ENCODE measurements around the gene RASAL2.
"Not testable (repeated sequence)": the region's sequence is repeated elsewhere in the genome, so short reads cannot be mapped to it uniquely, and the experiment has no call there.

Gene RASAL2

DNA sequence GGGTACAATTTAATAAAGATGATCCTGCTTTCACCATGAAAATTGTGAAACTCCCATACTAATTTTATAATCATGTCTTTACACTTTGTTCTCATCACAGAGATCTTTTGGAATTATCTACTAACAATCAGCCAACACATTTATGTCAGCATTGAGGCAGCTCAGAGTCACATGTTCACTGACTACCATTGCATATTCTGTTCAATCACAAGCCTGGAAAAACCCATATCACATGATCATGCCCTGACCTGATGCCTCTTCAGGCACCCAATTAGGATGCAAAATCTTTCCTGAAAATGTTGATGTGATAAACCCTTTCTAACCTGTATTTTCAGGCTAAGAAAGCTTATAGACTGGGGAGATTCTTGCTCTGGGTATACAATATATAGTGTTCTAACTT is 21.6 kb upstream of the RASAL2 start:
- no peak for DNase-seq

DNA sequence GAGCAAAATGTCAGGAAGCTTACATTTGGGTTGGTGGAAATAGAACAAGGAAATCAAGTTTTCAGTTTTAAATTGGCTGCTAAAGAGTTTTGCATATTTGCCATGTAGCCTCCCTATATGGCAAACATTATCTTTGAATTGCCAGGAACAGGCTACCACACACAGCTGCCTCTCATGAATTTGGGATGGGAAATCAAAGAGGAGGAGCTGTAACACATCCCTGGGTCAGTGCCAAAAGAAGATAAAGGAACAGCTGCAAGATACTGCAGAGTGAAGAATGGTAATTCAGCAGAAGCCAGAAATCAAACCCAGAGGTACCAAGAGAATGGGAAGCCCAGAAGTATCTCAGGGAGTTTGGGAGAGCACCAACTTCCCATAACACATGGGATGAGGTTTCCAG is 18.6 kb upstream of the RASAL2 start:
- DNase-seq = no peak

DNA sequence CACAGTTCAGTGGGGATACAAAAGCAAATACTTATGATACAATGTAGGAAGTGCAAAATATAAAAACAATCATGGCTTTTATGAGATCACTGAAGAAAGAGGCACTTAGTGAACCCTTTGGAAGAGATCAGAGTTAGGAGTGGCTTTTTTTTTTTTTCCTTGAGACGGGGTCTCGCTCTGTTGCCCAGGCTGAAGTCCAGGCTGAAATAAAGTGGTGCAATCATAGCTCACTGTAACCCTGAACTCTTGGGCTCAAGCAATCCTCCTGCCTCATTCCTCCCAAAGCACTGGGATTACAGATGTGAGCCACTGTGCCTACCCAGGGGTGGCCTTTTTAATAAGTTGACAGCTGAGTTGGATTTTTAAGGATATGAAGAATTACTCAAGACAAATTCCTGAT is 17.3 kb upstream of the RASAL2 start:
- no peak for DNase-seq

DNA sequence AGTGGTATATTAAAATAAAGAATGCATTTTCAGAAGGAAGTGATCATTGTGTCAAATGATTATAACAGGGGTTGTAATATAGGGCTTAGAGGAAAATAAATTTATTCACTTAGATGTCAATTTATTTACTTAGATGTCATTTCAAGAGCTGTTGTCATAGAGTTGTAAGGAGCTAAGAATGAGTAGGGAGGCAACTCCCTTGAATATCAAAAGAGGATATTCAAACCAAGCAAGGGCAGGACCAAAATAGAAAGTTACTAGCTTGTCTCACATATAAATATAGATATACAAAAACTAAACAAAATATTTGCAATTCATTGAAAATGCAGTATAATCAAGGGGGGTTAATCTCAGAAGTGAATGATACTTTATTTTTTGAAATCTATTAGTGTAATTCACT is 16.0 kb upstream of the RASAL2 start:
- no peak for DNase-seq

DNA sequence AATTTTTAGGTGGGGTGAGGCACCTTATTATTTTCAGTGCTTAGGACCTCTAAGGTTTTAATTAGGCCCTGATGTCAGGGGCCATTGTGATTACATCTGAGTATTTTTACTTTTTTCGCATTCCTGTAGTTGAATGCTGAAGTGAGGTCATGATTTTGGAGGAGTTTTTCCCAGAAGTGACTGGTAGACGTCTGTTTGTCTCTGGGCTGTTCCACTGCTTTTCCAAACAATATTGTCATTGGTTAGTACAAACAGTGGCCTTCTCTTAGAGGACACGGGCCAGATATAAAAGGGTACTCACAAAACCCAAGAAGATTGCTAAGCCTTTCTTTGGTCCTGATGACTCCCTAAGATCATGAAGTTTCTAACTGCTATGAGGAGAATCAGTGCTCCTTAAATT is 7.6 kb upstream of the RASAL2 start:
- no peak for DNase-seq

DNA sequence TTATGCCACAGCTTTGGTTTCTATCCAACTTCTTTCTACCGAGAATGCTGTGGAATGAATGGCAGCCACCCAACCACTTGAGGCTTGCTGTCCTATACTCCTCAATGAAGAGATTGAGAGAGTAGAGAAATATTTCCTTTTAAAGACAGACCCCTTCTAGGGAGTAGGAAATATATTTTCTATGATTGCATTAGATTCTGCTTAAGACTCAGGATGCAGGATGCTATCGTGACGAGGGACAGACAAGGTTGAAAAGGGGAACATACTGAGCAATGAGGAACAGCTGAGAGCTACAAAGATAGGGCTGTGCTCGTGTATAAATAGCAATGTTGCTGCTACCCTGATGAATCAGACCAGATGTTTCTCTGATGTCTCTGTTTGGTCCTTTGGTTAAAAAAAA is 7.1 kb upstream of the RASAL2 start:
- no peak for DNase-seq

DNA sequence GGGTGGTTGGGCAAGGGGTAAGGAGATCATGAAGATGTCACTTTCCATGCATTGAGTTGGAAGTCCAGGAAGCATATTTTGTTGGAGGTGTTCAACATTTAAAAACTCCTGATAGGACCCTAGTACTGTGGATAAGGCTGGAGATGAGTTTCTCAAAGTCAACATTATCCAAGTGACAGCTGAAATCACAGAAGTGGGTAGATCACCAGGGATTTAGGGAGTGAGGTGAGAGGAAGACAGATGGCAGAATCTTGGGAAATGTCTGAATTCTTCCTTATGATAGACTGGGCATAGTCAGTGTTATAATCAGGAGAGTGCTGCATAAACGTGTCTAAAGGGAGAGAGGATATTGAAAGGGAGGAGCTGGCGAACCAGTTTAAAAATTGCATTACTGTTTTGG is 5.3 kb upstream of the RASAL2 start:
- DNase-seq = no peak

DNA sequence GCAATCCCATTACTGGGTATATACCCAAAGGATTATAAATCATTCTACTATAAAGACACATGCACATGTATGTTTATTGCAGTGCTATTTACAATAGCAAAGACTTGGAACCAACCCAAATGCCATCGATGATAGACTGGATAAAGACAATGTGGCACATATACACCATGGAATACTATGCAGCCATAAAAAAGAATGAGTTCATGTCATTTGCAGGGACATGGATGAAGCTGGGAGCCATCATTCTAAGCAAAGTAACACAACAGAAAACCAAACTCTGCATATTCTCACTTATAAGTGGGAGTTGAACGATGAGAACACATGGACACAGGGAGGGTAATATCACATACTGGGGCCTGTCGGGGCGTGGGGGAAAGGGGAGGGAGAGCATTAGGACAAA is 2.5 kb upstream of the RASAL2 start:
- DNase-seq = not testable (repeated sequence)

DNA sequence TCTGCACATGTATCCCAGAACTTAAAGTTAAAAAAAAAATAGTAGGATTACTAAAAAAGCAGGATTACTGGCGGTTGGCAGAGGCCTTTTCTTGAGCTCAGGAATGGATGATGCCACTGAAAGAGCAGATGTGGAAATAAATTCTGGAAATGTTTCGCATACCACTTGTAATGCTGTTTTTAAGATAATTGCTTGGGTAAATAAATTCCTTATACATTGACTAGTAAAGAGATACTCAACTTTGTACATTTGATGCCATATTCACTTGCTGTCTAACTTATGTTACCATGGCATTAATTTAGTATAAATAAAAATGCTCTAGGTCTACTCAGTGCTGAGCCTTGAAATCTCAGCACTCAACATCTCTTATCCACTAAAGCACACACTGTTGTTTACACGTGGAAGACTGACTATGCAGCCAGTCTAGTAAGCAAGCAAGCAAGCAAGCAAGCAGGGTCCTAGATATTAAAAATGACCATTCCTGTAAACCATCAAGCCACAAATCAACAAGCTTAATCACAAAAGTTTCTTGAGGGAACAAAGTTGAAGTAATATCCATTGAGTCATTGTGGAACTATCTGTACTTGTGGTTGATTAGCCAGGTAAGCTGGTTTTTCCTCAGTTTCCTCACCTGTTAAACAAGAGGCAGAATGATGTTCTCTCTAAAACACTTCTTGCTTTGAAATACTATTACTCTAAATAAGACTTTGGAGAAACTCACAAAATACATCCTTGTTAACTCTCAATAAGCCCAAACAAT is 1.7 kb upstream of the RASAL2 start:
- no peak for DNase-seq

DNA sequence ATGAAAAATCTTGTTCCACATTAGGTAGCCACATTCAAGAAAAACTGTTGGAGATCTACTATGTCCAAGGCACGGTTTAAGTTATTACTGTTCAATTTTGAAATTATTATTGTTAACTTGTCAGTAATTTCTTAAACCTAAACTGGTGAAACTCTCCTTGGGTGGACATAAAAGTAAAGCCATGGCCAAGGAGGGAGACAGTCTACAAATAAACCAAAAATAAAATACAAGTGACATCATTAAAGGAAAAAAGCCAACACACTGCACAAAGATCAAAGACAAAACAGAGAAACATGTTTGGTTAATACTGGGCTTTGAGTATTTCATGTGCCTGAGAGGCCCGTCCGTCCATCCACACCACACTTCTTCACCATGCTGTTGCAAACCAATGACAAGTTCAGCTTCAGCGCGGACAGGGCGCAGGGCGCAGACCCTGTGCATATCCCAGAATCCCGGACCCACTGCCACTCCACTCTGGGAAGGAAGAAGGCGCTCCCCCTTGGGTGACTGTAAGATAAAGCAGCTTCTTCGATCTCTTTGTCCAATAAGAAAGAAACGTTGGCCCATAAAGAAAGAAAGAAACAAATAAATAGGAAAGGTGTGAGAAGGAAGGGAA is 918 bp upstream of the RASAL2 start:
- DNase-seq = no peak

DNA sequence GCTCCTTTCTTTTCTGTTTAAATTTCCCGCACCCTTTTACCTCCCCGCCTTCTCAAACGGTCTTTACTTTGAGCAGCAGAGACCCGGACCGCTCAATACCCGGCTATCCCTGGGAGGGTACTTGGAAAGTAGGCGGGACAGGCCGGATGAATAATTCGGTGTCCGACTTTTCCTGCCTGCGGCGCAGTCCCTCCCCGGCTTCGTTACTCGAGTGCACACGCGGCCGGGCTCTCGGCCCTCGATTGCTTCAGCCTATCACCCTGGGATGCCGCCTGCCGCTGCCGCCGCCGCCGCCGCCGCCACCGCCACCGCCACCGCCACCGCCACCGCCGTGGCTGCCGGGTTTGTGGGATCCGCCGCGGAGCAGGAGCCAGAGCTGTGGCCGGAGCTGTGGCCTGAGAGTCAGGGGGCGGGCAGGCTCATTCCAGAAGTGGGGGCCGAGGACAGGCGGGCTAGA is 382 bp upstream of the RASAL2 start:
- DNase-seq = peak; percentile 84

DNA sequence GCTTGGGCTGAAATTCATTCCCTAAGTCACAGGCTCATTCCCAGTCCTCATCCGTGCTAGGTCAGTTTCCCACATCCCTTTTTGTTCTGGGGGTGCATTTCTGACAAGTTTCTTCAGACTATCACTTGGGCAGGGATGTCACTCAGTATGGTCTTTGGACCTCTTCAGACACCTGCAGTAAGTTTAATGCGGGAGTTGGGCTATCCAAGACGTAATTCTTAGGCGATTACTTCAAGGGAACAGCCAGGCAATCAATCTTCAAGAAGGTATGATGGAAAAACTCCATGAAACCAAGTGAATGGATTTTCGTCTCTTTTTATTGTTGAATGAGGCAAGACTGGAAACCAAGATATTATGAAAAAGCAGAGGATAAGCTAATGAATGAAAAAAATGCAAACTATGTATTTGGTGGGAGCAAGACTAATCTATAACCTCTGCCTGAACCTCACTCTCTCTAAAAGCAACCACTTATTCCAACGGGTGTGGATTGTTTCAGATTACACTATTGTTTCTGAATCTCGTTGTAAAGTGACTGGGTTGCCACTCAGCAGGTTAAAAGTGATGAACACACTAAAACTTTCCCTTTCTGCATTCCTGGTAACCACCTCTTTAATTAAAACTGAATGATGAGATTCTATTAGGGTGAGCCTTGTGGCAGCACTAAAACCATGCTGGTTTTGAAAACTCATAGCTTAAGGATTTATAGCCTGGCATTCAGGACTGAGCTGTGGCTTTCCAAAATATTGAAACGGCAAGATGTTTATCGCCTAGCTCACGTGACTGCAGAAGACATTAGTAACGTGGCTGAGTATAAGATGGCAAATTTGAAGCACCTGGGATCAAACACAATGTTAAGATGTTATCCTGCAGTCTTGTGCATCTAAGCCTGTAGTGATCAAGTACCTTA is 1.1 kb downstream of the RASAL2 start:
- no peak for DNase-seq

DNA sequence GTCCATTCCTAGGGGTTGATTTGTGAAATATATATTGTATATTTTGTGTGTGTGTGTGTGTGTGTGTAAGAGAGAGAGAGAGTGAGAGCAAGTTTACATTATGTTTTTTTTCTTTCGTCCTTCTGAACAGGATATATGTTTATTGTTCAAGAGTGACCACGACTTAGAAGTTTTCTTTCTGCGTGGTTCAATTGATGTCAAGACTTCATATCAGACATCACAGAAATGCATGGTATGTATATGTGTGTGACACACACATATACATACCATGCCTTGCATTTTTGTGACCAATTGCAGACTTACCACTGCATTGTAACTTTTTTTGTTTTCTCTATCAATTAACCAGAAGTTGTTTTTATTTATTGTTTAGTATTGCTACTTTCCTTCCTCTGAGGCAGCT is 2.5 kb downstream of the RASAL2 start:
- DNase-seq = no peak

DNA sequence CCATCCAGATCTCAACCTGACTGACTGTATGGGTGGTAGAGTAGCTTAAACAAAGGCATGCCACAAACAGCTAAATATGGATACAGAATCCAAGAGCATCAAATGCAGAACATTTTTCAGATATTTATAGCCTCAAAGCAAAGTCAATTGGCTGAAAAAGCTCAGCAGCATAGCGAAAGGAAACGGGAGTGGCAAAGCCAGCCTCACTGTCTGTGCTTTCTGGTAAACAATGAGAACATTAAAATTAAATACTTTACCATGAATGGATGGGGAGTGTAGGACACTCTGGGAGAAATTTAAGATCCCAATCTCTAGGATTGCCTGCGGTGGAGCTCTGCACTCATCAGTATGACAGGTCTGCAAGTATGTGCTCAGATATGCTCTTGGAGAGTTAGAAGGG is 4.4 kb downstream of the RASAL2 start:
- no peak for DNase-seq

DNA sequence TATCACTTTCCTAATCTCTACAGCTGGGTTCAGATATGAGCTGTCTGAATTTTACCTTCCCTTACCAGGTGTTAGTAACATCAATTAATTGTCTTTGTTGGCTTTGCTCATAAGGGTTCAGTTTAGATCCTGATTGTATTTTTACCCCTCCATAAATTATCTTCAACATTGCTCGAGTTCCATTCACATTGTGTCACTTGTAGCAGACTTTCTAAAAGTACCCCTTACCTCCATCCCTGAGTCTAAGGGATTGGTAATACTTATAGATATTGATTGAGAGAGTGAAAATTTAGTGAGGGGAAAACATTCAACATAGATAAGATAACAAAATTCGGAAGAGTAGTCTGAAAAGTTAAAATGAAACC is 7.3 kb downstream of the RASAL2 start:
- DNase-seq = no peak

DNA sequence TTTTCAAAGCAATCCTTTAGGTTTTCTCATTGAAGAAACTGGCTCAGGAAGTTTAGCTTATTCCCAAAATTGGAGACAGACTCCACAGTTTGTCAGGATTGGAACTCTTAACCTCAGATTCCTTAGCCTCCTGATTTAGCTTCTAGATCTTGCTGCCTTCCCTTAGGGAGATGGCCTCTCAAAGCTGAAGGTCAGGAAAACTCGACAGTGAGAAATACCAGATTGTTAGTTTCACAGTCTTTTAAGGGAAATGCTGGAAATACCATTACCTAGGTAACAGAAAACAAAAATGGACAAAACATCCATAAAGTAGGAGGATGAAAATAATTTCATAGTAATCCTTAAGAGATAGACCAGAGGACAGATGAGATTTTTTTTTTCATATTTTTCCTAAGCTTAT is 7.8 kb downstream of the RASAL2 start:
- no peak for DNase-seq

DNA sequence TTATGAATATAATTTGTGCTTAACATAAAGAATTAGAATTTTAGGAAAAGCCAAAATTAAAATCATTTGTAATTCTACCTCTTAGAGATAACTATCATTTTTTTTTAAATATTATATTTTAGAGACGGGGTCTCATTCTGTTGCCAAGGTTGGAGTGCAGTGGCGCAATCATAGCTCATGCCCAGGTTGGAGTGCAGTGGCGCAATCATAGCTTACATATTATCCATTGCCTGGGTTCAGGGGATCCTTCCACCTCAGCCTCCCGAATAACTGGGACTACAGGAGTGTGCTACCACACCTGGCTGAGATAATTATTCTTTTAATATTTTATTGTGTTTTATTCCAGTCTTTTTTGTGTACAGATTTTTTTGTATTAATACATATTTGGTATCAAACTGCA is 8.3 kb downstream of the RASAL2 start:
- DNase-seq = no peak

DNA sequence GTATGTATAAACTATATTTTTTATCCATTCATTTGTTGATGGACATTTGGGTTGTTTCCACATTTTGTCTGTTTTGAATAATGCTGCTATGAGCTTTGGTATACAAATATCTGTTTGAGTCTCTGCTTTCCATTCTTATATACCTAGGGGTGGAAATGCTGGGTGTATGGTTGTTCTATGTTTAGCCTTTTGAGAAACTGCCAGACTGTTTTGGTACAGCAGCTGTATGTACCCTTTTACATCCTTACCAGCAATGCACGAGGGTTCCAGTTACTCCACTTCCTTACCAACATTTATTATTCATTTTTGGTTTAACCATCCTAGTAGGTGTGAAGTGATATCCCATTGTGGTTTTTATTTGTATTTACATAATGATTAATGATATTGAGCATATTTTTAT is 13.9 kb downstream of the RASAL2 start:
- DNase-seq = no peak

DNA sequence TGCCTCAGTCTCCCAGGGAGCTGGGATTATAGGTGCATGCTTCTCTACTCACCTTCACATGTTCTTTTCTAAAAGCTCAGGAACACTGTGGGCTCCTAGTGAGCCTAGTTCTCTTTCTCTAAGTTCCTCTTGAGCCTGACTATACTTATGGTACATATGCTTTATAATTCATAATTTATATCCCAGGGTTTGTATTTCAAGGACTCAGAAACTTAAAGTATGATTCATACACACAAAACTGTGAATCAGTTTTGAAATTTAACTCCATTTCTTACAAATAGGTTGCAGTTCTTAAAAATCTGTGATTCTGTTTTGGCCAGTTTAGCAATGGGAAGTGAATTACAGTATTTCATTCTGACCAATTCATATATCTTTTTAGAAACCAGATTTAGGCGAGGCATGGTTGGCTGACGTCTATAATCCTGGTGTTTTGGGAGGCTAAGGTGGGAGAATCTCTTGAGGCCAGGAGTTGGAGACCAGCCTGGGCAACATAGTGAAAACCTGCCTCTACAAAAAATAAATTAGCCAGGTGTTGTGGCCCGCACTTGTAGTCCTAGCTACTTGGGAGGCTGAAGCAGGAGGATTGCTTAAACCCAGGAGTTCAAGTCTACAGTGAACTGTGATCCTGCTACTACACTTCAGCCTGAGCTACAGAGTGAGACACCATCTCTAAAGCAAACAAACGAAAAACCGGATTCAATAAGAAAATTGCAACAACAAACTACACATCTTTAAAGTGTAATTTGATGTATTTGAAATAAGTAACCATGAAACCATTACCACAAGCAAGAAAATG is 15.6 kb downstream of the RASAL2 start:
- no peak for DNase-seq

DNA sequence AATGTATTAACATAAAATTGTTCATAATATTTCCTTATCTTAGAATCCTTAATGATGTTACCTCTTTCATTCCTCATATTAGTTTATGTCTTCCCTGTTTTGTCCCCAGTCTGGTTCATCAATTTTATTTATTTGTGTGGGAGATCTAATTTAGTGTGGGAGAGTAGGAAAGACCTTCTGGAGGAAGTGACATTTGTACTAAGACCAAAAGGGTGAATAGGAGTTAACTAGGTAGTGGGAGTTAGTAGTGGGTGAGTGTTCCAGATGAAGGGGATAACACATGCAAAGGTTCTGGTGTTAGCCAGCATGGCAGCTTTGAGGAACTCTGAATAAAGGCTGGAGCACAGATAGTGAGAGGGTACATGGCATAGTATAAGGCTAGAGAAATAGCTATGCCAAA is 21.4 kb downstream of the RASAL2 start:
- no peak for DNase-seq

DNA sequence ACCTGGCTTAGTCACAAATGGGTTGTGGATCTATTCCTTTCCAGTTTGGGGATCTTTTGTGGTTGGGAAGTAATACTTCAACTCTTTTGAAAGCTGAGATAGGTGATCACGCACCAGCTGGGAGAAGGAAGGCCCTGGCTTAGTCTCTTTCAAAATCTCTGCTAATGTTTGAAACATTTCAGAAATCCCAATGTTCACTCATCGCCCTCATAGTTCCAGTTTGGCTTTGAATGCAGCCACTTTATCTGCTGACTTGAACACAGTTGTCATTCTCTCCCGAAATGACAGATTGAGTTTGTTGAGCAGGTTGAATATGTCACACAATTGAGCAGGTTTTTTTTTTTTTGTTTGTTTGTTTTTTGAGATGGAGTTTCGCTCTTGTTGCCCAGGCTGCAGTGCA is 24.6 kb downstream of the RASAL2 start:
- DNase-seq = no peak

DNA sequence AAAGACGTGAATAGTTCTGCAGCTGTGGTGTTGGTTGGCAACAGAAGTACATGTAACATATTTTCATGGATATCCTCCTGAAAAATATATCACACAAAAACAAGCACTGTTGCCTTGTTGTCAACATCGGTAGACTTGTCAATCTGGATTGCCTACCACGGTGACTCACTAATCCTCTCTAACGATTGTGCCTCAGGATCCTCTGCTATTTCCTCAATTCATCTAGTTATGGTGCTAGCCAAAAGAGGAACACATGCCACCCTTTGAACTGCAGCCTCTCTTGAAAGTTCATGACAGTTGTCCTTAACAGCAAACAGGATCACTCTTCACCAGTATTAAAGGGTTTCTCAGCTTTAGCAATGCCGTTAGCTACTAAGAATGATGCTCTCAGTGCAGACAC is 25.7 kb downstream of the RASAL2 start:
- DNase-seq = no peak

DNA sequence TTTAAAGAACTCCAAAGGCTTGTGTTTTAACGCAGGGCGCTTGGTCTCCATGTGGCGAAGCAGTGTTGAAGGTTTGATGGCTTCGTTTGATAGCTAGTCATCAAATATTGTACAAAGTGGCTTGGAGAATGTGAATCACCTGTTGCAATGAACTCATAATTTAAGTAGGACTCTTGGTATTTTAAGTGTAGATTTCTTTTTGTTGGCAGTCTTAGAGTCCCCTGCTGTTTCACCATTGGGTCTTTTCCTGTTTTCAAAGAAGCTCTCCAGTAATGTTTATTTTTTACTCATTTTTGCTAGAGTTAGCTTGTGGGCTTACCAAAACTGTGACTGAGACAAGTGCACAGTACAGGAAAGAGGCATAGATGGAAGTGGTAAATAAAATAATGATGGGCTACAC is 26.2 kb downstream of the RASAL2 start:
- DNase-seq = no peak
